GM12878 (cell line): Measurements from ENCODE around the gene PPP2R3A. TPM values are rescaled to one million over a fixed set of nuclear protein-coding genes. Genes with fewer than 3 reads are reported as not detected.

Experiments used
- ATF7 ChIP-seq: fragments of 450-650 bp; IDR thresholded peaks from 2 replicates; pipeline ENCODE4 v1.6.1; 2016; ENCODE audit warnings: low read depth, mild to moderate bottlenecking
- BCL3 ChIP-seq: IDR thresholded peaks from 2 replicates; pipeline ENCODE4 v1.6.1; 2011; ENCODE audit warnings: borderline replicate concordance, low read depth, mild to moderate bottlenecking, moderate library complexity, low read length; ENCODE audit not compliant: insufficient read depth, poor library complexity, severe bottlenecking
- CHD1 ChIP-seq: IDR thresholded peaks from 2 replicates; pipeline ENCODE4 v1.6.1; 2012; ENCODE audit warnings: low read depth, low read length, improper control_type of control experiment
- E2F4 ChIP-seq: IDR thresholded peaks from 2 replicates; pipeline ENCODE4 v1.6.1; 2012; ENCODE audit warnings: low read depth, low read length, improper control_type of control experiment
- E2F8 ChIP-seq: fragments of 450-650 bp; IDR thresholded peaks from 2 replicates; pipeline ENCODE4 v1.6.1; 2018; ENCODE audit warnings: mild to moderate bottlenecking, low read depth, moderate library complexity; ENCODE audit not compliant: partially characterized antibody
- EED ChIP-seq: sonication (generic); IDR thresholded peaks from 2 replicates; pipeline ENCODE4 v1.6.1; 2016; ENCODE audit warnings: antibody characterized with exemption, low read depth
- HDAC6 ChIP-seq: fragments of 200-600 bp; sonication (generic); IDR thresholded peaks from one replicate; pipeline ENCODE4 v1.8.0; 2017; ENCODE audit warnings: antibody characterized with exemption; ENCODE audit not compliant: unreplicated experiment
- IRF4 ChIP-seq: IDR thresholded peaks from 2 replicates; pipeline ENCODE4 v1.6.1; 2011; ENCODE audit warnings: low read depth, low read length
- MXI1 ChIP-seq: fragments of 150-350 bp; IDR thresholded peaks from 2 replicates; pipeline ENCODE4 v1.6.1; 2011; ENCODE audit warnings: low read depth, mild to moderate bottlenecking, inconsistent platforms, low read length, improper control_type of control experiment
- RUNX3 ChIP-seq: IDR thresholded peaks from 2 replicates; pipeline ENCODE4 v1.6.1; 2012; ENCODE audit warnings: low read length, inconsistent platforms
- ZNF207 ChIP-seq: fragments of 450-650 bp; IDR thresholded peaks from 2 replicates; pipeline ENCODE4 v1.6.1; 2014; ENCODE audit warnings: antibody characterized with exemption, mild to moderate bottlenecking, borderline replicate concordance
- polyA plus RNA-seq, 11 experiments: library from polyadenylated mRNA; depleted of rRNA in 4 of 11; unstranded in 6 of 11; stranded (reverse) in 5 of 11; fragments of >200 nt; fragmentation: Nextera tagmentation in 4 of 11; fragmentation: Illumina TruSeq in 1 of 11; extraction: Ambion mirVana in 4 of 11; extraction: Trizol in 1 of 11; gene quantifications; 1 replicate in 1 of 11; 2 replicates in 10 of 11; pipeline versions ENCODE4 v1.2.1 to v1.2.3, GENCODE V29; 2011 to 2016; ENCODE audit warnings: inconsistent platforms in 2 of 11, missing spikeins in 2 of 11, low read depth in 1 of 11
- total RNA-seq, 4 experiments: library from RNA; depleted of rRNA in 3 of 4; stranded (reverse); fragments of >200 nt in 3 of 4; fragmentation: Illumina TruSeq in 1 of 4; extraction: Trizol in 1 of 4; gene quantifications; 2 replicates each; pipeline versions ENCODE4 v1.2.1 to v1.2.3, GENCODE V29; 2013 to 2021

The PPP2R3A gene
- total and polyA plus RNA-seq, 10 of the 15 experiments (the other 5 are each of a cell fraction or from before 2014, with no cell fraction given): under 0.01 to 0.16 (median 0.06) TPM; not detected in 5

DNA sequence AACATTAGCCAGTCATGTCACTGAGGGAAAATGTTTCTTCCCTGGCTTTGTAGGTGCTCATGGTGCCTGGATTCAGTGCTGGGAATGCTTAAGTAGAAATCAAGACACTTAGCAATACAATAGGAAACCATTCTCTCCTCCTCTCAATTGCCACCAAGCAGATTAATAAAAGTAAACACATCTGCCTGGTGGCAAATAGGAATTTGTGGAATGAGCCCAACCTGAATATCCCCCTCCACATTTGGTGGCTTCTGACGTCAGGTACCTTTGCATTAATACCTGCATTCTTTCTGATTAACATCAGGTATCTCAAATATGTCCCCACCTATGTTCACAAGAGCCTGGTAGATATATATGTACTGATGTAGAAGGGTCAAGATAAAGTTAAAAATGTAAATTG lies 42.7 kb downstream of the PPP2R3A start (continued):
- TF ChIP-seq BCL3 (no peak), CHD1 (no peak), E2F8 (no peak), IRF4 (no peak), MXI1 (no peak), HDAC6 (no peak), RUNX3 (no peak), ATF7 (no peak), E2F4 (no peak), EED (no peak), ZNF207 (no peak)
